Head of caudate nucleus (tissue), 42 donors: ENCODE data around the gene PHRF1.

Source experiments
- DNase-seq, 42 donors: peaks; one replicate each; pipeline versions ENCODE4 v3.0.0 to v3.0.0-alpha.2; 2020 to 2021; ENCODE audit warnings: mixed read lengths in 7 of 42
- intact Hi-C: fragments of 100-400 bp; cut with DNase I; formaldehyde crosslinking; loops from one replicate; pipeline ENCODE4 v1.15.0; 2022

The PHRF1 gene, protein sequence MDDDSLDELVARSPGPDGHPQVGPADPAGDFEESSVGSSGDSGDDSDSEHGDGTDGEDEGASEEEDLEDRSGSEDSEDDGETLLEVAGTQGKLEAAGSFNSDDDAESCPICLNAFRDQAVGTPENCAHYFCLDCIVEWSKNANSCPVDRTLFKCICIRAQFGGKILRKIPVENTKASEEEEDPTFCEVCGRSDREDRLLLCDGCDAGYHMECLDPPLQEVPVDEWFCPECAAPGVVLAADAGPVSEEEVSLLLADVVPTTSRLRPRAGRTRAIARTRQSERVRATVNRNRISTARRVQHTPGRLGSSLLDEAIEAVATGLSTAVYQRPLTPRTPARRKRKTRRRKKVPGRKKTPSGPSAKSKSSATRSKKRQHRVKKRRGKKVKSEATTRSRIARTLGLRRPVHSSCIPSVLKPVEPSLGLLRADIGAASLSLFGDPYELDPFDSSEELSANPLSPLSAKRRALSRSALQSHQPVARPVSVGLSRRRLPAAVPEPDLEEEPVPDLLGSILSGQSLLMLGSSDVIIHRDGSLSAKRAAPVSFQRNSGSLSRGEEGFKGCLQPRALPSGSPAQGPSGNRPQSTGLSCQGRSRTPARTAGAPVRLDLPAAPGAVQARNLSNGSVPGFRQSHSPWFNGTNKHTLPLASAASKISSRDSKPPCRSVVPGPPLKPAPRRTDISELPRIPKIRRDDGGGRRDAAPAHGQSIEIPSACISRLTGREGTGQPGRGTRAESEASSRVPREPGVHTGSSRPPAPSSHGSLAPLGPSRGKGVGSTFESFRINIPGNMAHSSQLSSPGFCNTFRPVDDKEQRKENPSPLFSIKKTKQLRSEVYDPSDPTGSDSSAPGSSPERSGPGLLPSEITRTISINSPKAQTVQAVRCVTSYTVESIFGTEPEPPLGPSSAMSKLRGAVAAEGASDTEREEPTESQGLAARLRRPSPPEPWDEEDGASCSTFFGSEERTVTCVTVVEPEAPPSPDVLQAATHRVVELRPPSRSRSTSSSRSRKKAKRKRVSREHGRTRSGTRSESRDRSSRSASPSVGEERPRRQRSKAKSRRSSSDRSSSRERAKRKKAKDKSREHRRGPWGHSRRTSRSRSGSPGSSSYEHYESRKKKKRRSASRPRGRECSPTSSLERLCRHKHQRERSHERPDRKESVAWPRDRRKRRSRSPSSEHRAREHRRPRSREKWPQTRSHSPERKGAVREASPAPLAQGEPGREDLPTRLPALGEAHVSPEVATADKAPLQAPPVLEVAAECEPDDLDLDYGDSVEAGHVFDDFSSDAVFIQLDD (N-terminal part only)

DNA sequence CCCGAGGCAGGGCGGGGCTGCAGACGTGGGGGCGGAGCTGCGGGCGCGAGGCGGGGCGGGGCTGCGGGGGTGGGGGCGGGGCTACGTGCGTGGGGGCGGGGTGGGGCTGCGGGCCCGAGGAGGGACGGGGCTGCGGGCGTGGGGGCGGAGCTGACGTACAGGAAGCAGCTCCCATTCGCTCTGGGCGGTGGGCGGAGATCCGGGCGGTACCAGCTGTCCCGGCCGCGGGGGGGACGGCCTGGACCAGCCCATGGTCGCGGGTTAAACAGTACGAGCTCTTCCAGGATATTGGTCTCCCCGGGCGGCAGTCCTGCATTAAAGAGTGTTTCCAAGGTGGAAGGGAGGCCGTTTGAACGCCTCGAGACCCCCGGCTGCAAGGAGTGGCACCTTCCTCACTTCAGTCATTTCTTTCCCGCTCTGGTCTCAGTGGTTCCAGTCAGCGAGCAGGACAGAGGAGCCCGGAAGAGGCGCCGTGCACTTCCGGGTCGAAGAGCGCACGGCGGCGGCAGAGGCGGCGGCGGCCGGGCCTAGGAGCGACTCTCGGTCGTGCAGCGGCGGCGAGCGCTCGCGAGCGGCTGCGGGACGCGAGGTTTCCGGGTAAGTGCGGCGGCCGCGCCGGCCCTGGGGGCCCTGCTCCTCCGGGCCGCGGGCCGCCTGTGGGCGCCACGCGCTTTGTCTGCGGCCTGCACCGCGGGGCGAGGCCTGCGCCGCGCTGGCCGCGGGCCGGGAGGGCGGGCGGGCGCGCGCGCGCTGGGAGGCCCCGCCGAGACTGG lies at the start of gene PHRF1:
TSS of gene PHRF1 (plus strand) at position 475 of the 773 bp plus-strand sequence. CDS start 5,043 bp downstream, outside the sequence.
- peak; percentile 87 to 99 (median 97) for DNase-seq
- intact Hi-C loops, result no loop called here

DNA sequence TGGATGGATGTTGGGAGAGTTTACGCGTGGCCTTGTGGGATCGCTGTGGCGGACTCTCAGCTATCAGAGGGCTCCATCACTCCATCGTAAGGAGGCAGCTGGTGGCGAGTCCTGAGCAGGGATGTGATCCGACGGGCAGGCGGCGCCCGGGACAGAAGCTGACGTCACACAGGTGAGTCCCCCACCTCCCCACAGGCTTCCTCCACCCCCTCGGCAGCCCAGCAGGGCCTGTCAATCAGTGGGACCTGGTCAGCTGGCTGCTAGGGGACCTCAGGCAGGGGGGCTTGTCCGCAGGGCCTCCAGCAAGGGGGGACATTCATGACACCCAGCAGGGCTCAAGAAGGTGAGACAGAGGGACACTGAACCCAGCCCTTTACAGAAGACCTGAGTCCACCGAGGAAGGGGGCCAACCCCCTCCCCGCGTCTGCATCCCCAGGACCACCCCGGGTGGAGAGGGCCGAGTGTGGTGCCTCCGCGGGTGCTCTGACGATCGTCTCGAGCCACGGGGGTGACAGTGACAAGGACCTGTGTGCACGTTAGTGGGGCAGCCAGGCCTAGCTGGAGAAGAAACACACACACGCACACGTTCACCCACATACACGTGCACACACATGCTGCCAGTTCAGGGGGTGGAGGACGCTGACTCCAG lies 48.0 kb upstream of the PHRF1 start:
- no peak for DNase-seq
- intact Hi-C loops, result no loop called here

DNA sequence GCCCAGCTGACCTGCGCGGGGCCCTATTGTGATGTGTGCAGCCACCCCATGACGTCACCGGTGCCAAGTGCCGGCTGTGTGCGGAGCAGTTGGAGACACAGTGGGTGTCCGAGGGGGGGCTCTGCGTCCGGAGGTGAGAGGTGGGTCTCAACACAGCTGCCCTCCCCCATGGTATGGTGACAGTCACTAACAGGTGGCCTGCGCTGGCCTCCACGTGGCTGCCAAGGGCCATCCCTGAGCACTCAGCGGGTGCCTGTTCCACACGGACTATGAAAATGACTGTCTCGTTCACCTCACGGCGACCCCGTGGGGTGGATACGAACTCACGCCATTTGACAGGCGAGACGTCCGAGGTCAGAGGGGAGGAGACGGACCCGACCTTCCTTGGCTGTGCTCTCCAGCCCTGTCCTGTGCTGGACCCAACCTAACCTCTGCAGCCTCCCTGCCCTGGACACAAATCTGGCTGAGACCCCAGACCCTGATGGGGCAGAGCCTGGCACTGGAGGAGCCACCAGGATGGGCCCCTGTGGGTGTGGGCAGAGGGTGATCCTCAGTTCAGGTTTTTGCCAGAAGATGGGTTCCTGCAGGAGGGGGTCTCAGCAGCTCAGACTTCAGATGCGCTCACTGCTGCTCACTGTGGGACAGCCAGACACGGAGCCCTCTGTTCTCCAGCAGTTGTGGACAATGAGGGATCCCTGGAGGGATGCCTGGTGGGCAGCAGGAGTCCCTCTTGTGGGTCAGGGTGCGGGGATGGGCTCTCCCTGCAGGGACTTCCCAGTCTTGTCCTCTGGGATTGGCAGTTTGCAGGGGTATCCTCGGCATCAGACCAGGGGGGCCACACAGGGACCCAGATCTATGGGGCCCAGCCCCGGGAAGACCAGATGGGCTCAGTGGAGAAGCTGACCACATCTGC lies 47.2 kb upstream of the PHRF1 start:
- DNase-seq, result peak in 1 of 42 donors; percentile 3

DNA sequence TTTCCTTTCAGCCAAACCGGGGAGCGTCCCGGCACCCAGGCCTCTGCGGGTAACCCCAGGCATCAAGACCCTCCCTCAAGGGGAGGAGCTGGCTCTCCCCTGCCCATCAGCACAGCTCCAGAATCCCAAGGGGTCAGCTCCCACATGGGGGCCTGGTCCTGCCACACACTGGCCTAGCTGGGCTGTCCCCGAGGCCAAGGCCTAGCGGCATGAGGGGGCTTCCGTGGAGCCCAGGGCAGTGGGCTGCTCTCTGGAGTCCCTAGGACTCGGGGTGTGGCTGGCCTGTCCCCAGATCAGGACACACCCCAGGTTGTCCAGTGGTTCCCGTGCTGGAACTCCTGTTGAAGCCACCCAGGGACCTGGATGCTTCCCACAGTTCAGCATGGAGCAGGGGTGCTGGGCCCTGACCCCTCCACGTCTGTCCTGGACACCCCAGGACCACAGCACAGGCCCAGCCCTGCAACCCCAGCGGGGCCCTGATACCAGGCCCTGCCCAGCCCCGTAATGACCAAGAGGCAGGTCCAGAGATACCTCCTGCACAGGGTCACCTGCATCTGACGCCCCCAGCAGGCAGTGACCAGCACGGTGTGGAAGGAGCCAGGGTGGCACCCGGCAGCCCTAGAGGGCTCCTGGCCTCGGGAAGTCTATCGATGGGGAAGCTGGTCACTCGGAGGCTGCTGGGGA lies 46.4 kb upstream of the PHRF1 start:
- DNase-seq, result peak in 1 of 42 donors; percentile 2
- intact Hi-C loops, result no loop called here

More for the DNA sequence above, 47.2 kb upstream of the PHRF1 start:
- intact Hi-C loops, result no loop called here

DNA sequence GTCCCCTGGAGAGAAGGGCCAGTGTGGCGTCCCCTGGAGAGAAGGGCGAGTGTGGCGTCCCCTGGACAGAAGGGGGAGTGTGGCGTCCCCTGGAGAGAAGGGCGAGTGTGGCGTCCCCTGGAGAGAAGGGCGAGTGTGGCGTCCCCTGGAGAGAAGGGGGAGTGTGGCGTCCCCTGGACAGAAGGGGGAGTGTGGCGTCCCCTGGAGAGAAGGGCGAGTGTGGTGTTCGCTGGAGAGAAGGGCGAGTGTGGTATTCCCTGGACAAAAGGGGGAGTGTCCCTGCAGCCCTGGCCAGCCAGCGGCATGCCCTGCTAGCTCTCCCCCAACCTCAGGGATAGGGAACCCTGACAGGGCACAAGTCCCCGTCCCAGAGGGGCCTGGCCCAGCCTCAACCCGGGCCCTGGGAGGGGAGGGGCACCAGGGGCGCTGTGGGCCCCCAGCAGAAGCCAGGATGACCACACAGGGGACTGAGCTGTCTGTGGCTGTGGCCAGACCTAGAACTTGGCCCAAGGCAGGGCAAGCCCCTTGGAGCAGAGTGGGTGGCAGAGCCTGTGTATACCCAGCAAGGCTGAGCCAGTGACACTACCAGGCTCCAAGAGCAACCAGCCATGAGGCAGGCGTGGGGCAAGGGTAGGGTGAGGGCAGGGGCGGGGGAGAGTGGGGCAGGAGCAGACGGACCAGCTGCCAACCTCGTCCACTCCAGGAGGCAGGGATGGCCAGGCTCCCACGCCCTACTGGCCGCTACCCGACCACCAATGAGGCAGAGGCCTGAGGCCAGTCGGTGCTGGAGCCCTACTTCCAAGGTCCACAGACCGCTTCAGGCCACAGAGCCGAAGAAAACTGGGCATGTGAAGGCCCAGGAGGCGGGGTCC lies 45.1 kb upstream of the PHRF1 start:
- DNase-seq, result no peak
- intact Hi-C loops, result no loop called here

DNA sequence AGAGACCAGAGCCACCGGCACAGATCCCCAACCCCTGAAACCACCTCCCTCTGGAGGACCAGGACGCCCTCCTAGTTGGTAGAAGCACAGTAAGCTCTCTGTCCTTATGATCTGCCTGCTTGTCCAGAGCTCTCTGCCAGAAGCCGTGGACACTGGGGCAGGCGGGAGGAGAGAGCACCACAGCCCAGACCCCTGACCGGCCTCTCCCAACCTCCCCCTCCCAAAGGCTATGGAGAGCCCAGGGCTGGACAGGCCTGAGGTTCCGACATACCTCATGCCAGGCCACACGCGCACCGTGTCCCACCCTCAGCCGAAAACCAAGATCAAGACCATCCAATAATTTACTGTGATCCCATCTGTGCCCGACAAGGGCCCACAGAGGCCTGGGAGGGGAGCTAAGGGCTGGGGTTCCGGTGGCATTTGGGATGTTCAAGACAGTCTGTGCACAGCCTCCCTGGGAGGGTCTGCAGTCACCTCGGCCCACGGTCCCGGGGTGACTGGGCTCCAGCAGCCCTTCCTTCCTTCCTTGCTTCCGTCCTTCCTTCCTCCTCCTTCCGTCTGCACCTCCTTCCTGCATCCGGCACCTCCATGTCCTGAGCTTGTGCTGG lies 44.2 kb upstream of the PHRF1 start:
- intact Hi-C loops, result no loop called here
- DNase-seq, result no peak

DNA sequence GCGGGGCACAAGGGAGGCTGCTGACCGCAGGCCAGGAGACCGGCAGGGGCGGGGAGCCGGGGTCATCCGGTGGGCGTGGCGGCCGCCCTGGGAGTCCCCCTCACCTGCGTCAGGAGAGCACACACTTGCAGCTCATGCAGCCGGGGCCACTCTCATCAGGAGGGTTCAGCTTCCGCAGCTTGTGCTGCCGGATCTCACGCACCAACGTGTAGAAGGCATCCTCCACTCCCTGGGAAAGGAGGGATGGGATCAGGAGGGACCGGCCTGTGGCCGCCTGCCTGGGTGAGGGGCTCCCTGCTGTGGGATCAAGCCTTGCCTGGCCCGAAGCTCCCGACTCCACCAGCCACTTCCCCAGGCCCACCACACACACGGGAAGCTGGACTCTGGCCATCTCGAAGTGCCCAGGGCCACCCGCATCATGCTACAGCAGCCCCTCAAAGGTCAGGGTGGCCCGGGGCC lies 43.7 kb upstream of the PHRF1 start:
- DNase-seq, result no peak
- intact Hi-C loops, result no loop called here

DNA sequence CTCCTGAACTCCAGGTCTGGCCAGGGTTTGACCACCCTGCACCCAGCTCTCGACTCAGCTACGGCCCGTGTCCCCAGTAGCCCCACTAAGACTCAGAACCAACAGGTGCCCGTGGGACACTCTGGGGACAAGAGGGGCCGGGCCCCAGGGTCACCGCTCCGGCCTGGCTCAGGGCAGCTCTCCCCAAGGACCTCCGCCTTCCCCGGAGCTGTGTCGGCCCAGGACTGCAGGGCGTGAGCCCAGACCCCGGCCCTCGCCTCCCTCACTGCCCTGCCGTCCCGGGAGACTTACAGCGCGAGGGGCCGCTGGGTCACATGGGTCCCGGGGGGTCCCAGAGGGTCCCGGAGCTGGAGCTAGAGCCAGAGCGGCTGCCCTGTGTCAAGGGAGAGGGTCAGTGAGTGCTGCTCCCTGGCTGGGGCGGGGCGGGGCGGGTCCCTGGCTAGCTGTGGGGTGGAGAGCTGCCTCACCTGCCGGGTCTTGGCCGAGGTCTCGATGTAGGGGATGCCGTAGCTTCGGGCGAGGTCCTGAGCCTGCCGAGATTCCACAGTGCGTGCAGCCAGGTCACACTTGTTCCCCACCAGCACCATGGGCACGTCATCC lies 43.2 kb upstream of the PHRF1 start:
- intact Hi-C loops, result no loop called here
- peak in 1 of 42 donors; percentile 2 for DNase-seq

DNA sequence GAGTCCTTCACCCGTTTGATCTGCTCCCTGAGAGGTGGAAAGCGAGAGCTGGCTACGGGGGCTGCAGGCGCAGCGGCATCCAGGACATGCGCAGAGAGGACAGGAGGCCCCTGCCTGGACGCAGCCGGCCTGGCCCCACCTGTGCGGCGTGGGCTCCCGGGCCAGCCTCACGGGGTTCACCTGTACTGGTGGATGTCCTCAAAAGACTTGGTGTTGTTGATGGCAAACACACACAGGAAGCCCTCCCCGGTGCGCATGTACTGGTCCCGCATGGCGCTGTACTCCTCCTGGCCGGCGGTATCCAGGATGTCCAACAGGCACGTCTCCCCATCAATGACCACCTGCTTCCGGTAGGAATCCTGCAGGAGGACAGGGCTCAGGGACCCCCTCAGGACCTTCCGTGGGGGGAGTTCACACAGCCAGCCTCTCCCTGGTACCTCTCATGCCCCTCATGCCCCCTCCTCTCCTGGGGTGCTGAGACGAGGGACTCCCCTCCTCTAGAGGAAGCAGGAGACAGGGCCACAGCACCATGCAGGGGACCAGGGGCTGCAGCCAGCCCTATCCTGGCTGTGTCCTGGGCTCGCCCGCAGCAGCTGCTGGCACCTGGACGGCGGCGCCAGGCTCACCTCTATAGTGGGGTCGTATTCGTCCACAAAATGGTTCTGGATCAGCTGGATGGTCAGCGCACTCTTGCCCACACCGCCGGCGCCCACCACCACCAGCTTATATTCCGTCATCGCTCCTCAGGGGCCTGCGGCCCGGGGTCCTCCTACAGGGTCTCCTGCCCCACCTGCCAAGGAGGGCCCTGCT lies 42.5 kb upstream of the PHRF1 start:
- peak in 1 of 42 donors; percentile 0 for DNase-seq
- intact Hi-C loops, result no loop called here

DNA sequence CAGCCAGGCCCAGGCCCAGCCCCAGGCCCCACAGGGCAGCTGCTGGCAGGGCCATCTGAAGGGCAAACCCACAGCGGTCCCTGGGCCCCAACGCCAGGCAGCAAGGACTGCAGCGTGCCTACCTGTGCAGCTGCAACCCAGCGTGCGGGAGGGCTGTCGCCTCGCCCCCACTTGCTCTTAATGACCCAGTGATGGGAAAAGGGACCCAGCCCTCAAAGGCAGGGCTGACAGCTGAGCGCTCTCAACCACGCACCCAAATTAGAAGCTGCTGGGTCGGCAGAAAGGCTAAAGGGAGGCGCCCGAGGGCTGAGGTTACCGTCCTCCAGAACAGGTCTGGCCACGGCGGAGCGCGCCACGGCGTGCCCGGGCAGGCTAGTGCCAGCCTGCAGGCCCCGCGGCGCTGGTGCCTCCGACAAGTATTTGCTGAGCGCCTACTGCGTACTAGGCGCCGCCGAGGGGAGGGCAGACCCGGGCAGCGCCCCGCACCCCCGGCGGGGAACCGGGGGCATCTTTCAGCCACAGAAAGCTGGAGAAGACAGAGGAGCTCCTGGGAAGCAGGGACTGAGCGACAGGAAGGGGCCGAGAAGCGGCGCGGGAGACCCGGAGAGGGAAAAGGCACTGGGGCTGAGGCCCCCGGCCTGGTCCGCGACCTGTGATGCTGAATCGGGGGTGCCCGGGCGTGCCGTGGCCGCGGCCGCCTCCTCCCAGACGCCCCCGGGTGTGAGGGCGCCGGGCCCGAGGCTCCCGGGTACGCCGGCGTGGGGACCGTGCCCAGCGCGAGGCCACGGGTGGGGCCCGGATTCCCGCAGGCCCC lies 41.7 kb upstream of the PHRF1 start:
- intact Hi-C loops, result no loop called here
- DNase-seq, result peak in 29 of 42 donors; percentile 21 to 72 (median 46)

DNA sequence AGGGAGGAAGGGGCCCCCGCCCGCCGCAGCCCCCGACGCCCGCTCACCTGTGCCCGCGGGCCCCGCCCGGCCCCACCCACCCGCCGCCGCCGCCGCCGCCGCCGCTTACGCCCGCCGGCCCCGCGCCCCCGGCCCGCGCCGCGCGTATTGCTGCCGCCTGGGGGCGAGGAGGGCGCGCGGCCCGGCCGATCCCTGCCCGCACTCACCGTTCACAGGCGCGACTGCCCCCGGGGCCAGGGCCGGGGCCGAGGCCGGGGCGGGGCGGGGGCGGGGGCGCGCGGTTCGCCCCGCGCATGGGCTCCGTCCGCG lies 41.1 kb upstream of the PHRF1 start:
- intact Hi-C loops, result no loop called here
- DNase-seq, result peak in 1 of 42 donors; percentile 35

DNA sequence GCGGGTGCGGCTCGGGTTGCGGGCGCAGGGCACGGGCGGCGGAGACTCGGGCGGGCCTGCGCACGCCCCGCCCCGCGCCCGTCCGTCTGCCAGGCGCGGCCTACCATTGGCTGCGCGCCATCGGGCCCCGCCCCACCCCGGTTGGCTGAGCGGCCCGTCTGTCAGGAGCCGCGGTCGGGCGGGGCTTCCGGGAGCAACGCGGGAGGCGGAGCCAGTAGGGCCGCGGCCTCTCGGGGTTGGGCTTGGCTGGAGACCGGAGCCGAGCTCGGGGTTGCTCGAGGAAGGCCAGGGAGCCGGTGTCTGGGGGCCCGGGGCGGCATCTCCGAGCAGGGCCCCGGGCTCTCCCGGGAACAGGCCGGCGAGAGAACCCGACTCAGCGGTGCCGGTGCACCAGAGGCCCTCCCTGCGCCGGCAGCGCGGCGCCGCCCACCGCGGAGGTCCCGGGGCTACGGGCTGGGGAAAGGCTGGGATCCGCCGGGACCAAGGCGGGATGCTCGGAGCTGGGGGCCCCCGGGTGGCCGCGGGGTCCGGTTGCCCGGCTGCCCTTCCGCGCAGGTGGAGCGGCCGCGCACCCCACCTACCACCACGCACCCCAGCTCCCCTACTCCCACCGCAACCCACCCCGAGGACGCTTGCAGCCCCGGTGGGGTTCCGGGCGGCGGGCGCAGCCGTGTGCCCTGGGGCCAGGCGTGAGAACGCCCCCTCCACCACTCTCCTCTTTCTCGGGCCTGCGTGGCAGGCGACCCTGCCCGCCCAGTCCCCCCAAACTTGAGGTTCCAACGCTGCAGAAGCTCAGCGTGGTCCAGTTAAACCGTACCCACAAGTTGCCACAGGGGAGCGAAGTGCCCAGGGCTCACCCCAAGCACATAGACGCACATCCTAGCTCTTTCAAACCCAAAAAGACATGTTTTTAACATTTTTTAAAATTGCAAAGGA lies 40.5 kb upstream of the PHRF1 start, which contains the start of gene HRAS:
TSS of gene HRAS (minus strand) at position 58 of the 936 bp plus-strand sequence.
- DNase-seq, result peak; percentile 82 to 99 (median 97)
- intact Hi-C loops, result no loop called here
